CD14-positive monocyte (primary cell): Measurements from ENCODE around the gene CAB39L. TPM values are rescaled to one million over a fixed set of nuclear protein-coding genes. Genes with fewer than 3 reads are reported as not detected.

ENCODE experiments used
- DNase-seq, 3 donors: peaks; one replicate each; pipeline ENCODE4 v3.0.0-alpha.2; 2011 to 2022
- H2AFZ ChIP-seq: 2 replicates; pipeline ENCODE4 v1.6.0; 2012; ENCODE audit warnings: mild to moderate bottlenecking, low read depth, low read length, inconsistent platforms; ENCODE audit not compliant: insufficient read depth, poor library complexity, severe bottlenecking
- H3K27ac ChIP-seq, 2 donors: 1 replicate in 1 of 2; 2 replicates in 1 of 2; pipeline ENCODE4 v1.5.1; 2012 to 2013; ENCODE audit warnings: low read length in 2 of 2, control low read depth in 1 of 2, inconsistent platforms in 1 of 2, low read depth in 1 of 2, mild to moderate bottlenecking in 1 of 2
- H3K27me3 ChIP-seq, 2 donors: one replicate each; pipeline versions ENCODE4 v1.6.0 to v1.6.1; 2011 to 2013; ENCODE audit warnings: low read length in 2 of 2; ENCODE audit not compliant: control insufficient read depth in 2 of 2, insufficient read depth in 2 of 2
- H3K36me3 ChIP-seq, 2 donors: replicated peaks in 1 of 2; 1 replicate in 1 of 2; 2 replicates in 1 of 2; pipeline versions ENCODE4 v1.5.1 to v1.6.1; 2012 to 2013; ENCODE audit warnings: low read length in 2 of 2, control low read depth in 1 of 2, inconsistent platforms in 1 of 2, mild to moderate bottlenecking in 1 of 2; ENCODE audit not compliant: insufficient read depth in 2 of 2, control insufficient read depth in 1 of 2
- H3K4me1 ChIP-seq, 2 donors: 1 replicate in 1 of 2; 2 replicates in 1 of 2; pipeline versions ENCODE4 v1.5.1 to v1.6.1; 2012 to 2013; ENCODE audit warnings: low read length in 2 of 2, control low read depth in 1 of 2, inconsistent platforms in 1 of 2, mild to moderate bottlenecking in 1 of 2, moderate library complexity in 1 of 2; ENCODE audit not compliant: insufficient read depth in 2 of 2, control insufficient read depth in 1 of 2
- H3K4me2 ChIP-seq: replicated peaks from 2 replicates; pipeline ENCODE3; 2012; ENCODE audit warnings: low read length, moderate library complexity, mild to moderate bottlenecking; ENCODE audit not compliant: poor library complexity, severe bottlenecking; ENCODE audit errors: extremely low read depth
- H3K4me3 ChIP-seq, 3 experiments: fragments of 200-600 bp in 1 of 3; sonication (generic) in 1 of 3; replicated peaks in 1 of 3; 1 replicate in 2 of 3; 2 replicates in 1 of 3; pipeline ENCODE4 v1.5.1; 2011 to 2013; ENCODE audit warnings: low read length in 3 of 3, mild to moderate bottlenecking in 3 of 3, control low read depth in 2 of 3, low read depth in 2 of 3, inconsistent platforms in 1 of 3, moderate library complexity in 1 of 3
- H3K79me2 ChIP-seq: 2 replicates; pipeline ENCODE4 v1.6.0; 2012; ENCODE audit warnings: mild to moderate bottlenecking, control low read depth, inconsistent platforms, low read length, moderate library complexity; ENCODE audit not compliant: insufficient read depth
- H3K9ac ChIP-seq: 2 replicates; pipeline ENCODE4 v1.6.0; 2017; ENCODE audit warnings: low read length, mild to moderate bottlenecking; ENCODE audit not compliant: insufficient read depth, poor library complexity, severe bottlenecking
- H3K9me3 ChIP-seq, 2 donors: replicated peaks in 1 of 2; 1 replicate in 1 of 2; 2 replicates in 1 of 2; pipeline versions ENCODE4 v1.5.1 to v1.6.1; 2012 to 2013; ENCODE audit warnings: low read length in 2 of 2, control low read depth in 1 of 2; ENCODE audit not compliant: control insufficient read depth in 1 of 2, insufficient read depth in 1 of 2
- H4K20me1 ChIP-seq: 2 replicates; pipeline ENCODE4 v1.6.0; 2012; ENCODE audit warnings: mild to moderate bottlenecking, low read length, control low read depth, moderate library complexity; ENCODE audit not compliant: insufficient read depth
- H3K27ac Mint-ChIP-seq, 7 donors: one replicate each; pipeline ENCODE4 v1.8.0; 2020; ENCODE audit warnings: mild to moderate bottlenecking in 7 of 7, mixed read lengths in 7 of 7, moderate library complexity in 6 of 7, inconsistent platforms in 2 of 7
- H3K27me3 Mint-ChIP-seq, 3 donors: one replicate each; pipeline ENCODE4 v1.8.0; 2021 to 2022; ENCODE audit warnings: low read depth in 3 of 3, mild to moderate bottlenecking in 3 of 3, mixed read lengths in 3 of 3, moderate library complexity in 3 of 3, inconsistent platforms in 1 of 3
- H3K36me3 Mint-ChIP-seq, 2 donors: one replicate each; pipeline ENCODE4 v1.8.0; 2020; ENCODE audit warnings: mixed read lengths in 2 of 2, inconsistent platforms in 1 of 2, mild to moderate bottlenecking in 1 of 2
- H3K4me1 Mint-ChIP-seq: one replicate; pipeline ENCODE4 v1.8.0; 2020; ENCODE audit warnings: mild to moderate bottlenecking, mixed read lengths
- H3K4me3 Mint-ChIP-seq, 2 donors: one replicate each; pipeline ENCODE4 v1.8.0; 2020; ENCODE audit warnings: mild to moderate bottlenecking in 2 of 2, mixed read lengths in 2 of 2, moderate library complexity in 1 of 2
- H3K9me3 Mint-ChIP-seq, 7 donors: one replicate each; pipeline ENCODE4 v1.8.0; 2020 to 2022; ENCODE audit warnings: mixed read lengths in 7 of 7, mild to moderate bottlenecking in 6 of 7, moderate library complexity in 6 of 7, inconsistent platforms in 2 of 7
- CTCF ChIP-seq: fragments of 200-600 bp; IDR thresholded peaks from one replicate; pipeline ENCODE4 v1.8.0; 2022; ENCODE audit warnings: antibody characterized with exemption, mild to moderate bottlenecking
- WGBS: methylation state at CpG from one replicate; pipeline ENCODE4 v1.1.5; 2013; ENCODE audit warnings: missing lambda C conversion rate; ENCODE audit not compliant: insufficient coverage; 5-methylcytosine and 5-hydroxymethylcytosine counted together
- intact Hi-C, 2 donors: fragments of 100-400 bp; cut with micrococcal nuclease; formaldehyde crosslinking; loops; one replicate each; pipeline versions ENCODE4 v1.15.0 to v1.15.1; 2023
- polyA plus RNA-seq, 3 donors: library from polyadenylated mRNA; depleted of rRNA in 1 of 3; unstranded in 2 of 3; stranded (reverse) in 1 of 3; fragments of 300-500 nt in 2 of 3; fragments of >200 nt in 1 of 3; fragmentation: Illumina TruSeq in 2 of 3; gene quantifications; 1 replicate in 2 of 3; 2 replicates in 1 of 3; pipeline ENCODE4 v1.2.3, GENCODE V29; 2012 to 2021

CAB39L gene
- polyA plus RNA-seq, 3 donors, result 1.9 to 5.1 (median 2.7) TPM

GRCh38 chr13:49444524-49445395, 896 bp upstream of the CAB39L start:
- peaks cover 0 to 1% (median 0%) of the 10 kb centered on the region in 3 donors for H3K27me3 Mint-ChIP-seq
- Histone ChIP-seq H3K79me2 (peaks cover 46% of the 10 kb centered on the region), H3K9ac (peak overlapping the region; percentile 93), H3K4me2 (peak overlapping the region; percentile 87), H3K4me1 (peaks cover 27 to 48% of the 10 kb centered on the region in 2 donors), H2AFZ (peak overlapping the region; percentile 92), H4K20me1 (no peaks in the 10 kb centered on the region), H3K36me3 (no peaks in the 10 kb centered on the region), H3K27ac (peak overlapping the region; percentile 98 to 100), H3K27me3 (no peaks in the 10 kb centered on the region), H3K9me3 (no peaks in the 10 kb centered on the region), H3K4me3 (peak overlapping the region; percentile 71 to 99 (median 83))
- peak overlapping the region; percentile 92 to 97 for H3K4me3 Mint-ChIP-seq
- intact Hi-C loops, result loop anchor here in 1 of 2 donors (5.0 to 10.0 kb wide), 3 partner anchors 53 to 1440 kb away; partner anchors contain the start of genes CDADC1, PHF11 and SUCLA2
- H3K9me3 Mint-ChIP-seq, result peaks cover 0 to 4% (median 0%) of the 10 kb centered on the region in 7 donors
- H3K4me1 Mint-ChIP-seq, result peaks cover 42% of the 10 kb centered on the region
- WGBS, result under 1% methylated on average over 20 of the region's 29 CpGs
- DNase-seq, result peak; percentile 92 to 97 (median 97)
- peak overlapping the region; percentile 97 to 100 (median 98) for H3K27ac Mint-ChIP-seq
- H3K36me3 Mint-ChIP-seq, result peaks cover 3 to 8% of the 10 kb centered on the region in 2 donors
- no peak for TF ChIP-seq CTCF

- intact Hi-C loops, result loop anchor here in 1 of 2 donors (10.0 kb wide), 2 partner anchors 199 to 1439 kb away; partner anchors contain the start of genes CDADC1 and SUCLA2
- Histone ChIP-seq H3K9me3 (no peaks in the 10 kb centered on the region), H3K27ac (peak overlapping the region; percentile 98 to 100), H3K79me2 (peaks cover 32% of the 10 kb centered on the region), H3K4me1 (peaks cover 27 to 48% of the 10 kb centered on the region in 2 donors), H3K4me3 (peak overlapping the region; percentile 74 to 99 (median 83)), H3K36me3 (no peaks in the 10 kb centered on the region), H3K9ac (peak overlapping the region; percentile 93), H4K20me1 (no peaks in the 10 kb centered on the region), H3K27me3 (no peaks in the 10 kb centered on the region), H2AFZ (peak overlapping the region; percentile 92), H3K4me2 (peak overlapping the region; percentile 87)
- H3K4me1 Mint-ChIP-seq, result peaks cover 37% of the 10 kb centered on the region
- DNase-seq, result peak in 1 of 3 donors; percentile 2
- peaks cover 2 to 3% of the 10 kb centered on the region in 2 donors for H3K36me3 Mint-ChIP-seq
- peak overlapping the region; percentile 92 to 97 for H3K4me3 Mint-ChIP-seq
- H3K9me3 Mint-ChIP-seq, result peaks cover 0 to 4% (median 0%) of the 10 kb centered on the region in 7 donors
- 31% methylated on average over 6 of the region's 10 CpGs for WGBS
- H3K27me3 Mint-ChIP-seq, result peaks cover 0 to 1% (median 0%) of the 10 kb centered on the region in 3 donors
- H3K27ac Mint-ChIP-seq, result peak overlapping the region; percentile 97 to 100 (median 98)
- TF ChIP-seq CTCF, result no peak
These were observed 534 bp downstream of the CAB39L start for GRCh38 chr13:49443357-49443703.
